ENCODE measurements around the gene WDR1.

DNA sequence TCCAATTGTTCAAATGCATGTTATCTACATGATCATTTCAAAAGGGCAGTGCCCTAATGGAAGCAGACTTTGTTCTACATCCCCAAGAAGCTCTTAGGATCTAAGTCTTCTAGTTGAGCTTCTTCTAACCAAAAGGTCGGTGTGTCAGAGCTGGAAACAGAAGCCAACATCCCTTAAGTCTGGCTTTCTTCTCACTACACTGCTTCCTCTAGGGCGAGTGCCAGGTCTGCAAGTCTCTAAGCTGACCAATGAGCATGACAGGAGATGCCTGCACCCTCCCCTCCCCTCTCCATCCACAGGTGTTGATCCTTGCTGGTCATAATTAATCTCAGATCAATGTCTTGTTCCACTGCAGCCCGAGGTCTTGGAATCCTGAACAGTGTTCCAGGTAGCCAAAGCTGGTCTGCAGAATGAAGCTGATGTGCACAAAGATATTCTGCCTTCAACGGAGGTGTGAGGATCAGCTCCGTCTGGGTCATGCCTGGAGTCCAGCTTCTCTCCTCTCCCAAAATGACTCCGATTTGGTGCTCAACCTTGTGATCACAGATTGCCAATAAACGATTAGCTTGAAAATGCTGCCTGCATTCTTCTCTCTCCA lies 44.1 kb downstream of the WDR1 start:
- TF ChIP-seq, protein P1, sequence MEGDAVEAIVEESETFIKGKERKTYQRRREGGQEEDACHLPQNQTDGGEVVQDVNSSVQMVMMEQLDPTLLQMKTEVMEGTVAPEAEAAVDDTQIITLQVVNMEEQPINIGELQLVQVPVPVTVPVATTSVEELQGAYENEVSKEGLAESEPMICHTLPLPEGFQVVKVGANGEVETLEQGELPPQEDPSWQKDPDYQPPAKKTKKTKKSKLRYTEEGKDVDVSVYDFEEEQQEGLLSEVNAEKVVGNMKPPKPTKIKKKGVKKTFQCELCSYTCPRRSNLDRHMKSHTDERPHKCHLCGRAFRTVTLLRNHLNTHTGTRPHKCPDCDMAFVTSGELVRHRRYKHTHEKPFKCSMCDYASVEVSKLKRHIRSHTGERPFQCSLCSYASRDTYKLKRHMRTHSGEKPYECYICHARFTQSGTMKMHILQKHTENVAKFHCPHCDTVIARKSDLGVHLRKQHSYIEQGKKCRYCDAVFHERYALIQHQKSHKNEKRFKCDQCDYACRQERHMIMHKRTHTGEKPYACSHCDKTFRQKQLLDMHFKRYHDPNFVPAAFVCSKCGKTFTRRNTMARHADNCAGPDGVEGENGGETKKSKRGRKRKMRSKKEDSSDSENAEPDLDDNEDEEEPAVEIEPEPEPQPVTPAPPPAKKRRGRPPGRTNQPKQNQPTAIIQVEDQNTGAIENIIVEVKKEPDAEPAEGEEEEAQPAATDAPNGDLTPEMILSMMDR (IDR thresholded peaks at IDR 0.05) = no peak
- TF ChIP-seq POLR2A (IDR thresholded peaks at IDR 0.05) = no peak
